Glomerular visceral epithelial cell (primary cell): Measurements from ENCODE around the gene ACAD10.
A peak's percentile ranks its signal among the peaks of the same experiment; 100 is the strongest.
"Not testable (repeated sequence)": the region's sequence is repeated elsewhere in the genome, so short reads cannot be mapped to it uniquely, and the experiment has no call there.

ENCODE experiments used
- DNase-seq: peaks from one replicate; pipeline ENCODE4 v3.0.0-alpha.2; 2016; ENCODE audit errors: extremely low spot score

Gene ACAD10

DNA sequence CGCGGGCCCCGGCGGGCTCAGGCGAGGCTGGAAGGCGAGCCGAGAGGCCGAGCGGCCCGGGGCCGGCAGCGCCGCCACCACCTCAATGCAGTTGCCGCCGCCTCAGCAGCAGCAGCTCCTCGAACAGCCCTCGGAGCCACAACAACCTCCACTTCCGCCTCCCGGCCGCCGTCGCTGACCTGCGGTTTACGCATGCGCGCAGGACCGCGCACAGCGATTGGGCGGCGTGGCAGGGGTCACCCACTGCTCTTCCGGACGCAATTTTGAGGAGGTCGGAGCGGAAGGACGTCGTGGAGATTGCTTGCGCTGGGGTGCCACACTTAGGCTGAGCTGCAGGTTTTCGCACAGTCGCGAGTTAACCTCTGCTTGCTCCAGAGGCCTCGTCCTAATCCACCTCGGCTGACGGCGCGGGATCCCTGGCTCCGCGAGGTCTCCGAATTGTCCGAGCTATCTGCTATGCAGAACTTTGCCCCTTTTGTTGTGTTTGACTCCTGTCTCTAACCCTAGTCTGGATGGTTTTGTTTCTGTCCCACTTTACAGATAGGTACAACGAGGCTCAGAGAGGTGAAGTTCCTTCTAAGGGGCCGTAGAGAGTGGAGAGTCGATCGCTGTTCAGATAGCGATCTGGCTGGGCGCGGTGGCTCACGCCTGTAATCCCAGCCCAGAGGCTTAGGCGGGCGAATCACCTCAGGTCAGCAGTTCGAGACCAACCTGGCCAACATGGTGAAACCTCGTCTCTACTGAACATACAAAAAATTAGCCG, at the start of gene ACAD10, which contains the start of gene BRAP:
Gene ACAD10 (plus strand): TSS at position 243 of the 763 bp plus-strand sequence. CDS start 6,657 bp downstream, outside the sequence.
Gene BRAP (minus strand): TSS at position 146 of the 763 bp plus-strand sequence. CDS start 164 bp downstream, outside the sequence.
- DNase-seq, result peak; percentile 94

DNA sequence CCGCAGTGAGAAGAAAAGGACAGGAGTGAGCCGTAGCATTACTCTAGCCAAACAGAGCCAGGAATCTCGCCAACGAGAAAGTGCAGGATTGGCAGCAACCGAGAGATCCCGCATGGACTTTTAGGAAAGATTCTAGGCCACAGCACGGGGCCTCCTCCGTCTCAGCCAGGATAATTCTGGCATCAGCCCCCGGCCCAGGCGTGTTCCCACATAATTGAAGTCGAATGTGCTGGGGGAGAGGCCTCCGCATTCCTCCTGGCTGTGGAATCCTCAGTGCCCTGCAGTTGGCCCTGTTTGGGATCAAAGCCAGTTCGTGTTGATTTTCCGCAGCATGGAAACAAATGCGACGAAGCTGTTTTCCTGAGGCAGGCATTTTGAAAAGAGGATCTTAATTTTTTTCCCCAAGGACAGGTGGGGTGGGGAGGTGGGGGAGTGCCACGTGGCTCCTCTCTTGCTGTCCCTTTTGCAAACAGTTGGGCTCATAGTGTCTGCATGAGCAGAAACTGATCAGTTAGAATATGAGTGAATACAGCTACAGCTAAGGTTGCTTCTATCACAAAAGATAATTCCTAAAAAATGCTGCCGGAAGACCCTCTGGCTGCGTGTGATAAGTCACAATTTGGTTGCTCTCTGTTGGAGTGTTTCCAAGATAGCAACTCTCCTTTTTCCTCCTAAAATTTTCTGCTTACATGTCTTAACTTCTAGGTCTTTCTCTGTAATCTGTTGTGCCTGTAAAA, 49.5 kb upstream of the ACAD10 start:
- DNase-seq, result no peak

DNA sequence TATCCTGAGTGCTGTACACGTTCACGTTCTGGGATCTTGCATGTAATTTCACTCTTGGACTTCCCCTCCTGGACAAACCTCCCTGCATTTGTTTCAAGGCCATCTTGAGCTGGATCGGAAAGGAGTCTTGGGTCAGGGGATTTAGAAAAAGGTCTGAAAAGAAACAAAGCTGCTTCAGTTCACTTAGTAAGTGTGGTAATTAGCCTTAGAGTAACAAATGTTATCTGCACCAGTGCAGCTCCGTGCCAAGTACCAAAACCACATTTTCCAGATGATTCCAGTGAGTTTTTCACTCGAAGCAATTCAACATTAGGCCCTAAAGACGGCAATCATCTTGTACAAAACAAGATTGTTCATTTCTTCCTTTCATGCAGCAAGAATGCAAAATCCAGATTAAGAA, 47.3 kb upstream of the ACAD10 start:
- DNase-seq, result no peak

DNA sequence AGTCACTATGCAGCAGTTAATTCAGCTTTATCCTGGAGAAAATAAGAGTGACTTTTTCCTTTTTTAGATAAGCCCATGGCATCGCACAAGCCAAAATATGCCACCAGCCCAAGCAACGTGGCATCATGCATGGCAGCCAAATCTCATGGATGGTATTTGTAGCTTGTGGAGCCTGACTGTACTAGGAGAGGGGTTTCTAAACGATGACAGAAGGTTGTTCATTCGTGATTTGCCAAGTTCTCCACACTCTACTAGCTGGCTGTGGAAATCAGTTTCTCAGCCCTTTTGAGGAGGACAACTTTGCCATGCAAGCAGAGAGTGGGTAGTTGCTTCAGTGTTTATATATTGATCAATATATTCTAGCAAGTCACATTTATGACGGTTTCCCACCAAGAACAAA, 45.3 kb upstream of the ACAD10 start:
- DNase-seq, result no peak

DNA sequence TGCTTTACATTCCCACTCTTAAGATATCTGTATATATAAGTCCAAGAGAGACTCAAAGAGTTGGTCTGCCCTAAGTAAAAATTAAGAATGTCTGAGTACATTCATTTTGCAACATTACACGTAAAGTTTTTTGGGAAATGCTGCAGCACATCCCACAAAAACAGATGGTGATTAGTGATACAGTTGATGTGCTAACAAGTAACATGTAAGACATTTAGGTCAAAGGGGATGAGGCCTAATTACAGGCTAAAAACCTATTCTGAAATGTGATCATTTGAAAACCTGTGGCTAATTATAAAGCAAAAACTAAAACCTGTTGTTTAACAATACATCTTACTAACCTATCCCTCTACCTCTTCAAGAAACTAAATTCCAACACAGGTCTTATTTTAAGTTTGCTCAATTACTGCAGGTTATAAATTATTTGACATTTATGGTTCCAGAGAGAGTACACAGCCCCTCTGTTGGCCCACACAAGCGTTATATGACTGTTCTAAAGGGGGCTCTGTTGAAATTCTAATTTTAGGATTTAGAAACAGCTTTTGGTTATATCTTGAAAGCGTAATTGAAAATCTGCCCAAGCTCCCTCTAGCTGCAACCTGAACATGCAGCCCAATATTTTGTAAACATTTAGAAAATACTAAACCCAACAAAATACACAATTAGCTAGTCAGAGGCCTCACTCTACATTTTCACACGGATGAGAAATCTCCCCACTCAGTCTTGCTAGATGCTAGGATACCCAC, 43.0 kb upstream of the ACAD10 start:
- DNase-seq, result no peak

DNA sequence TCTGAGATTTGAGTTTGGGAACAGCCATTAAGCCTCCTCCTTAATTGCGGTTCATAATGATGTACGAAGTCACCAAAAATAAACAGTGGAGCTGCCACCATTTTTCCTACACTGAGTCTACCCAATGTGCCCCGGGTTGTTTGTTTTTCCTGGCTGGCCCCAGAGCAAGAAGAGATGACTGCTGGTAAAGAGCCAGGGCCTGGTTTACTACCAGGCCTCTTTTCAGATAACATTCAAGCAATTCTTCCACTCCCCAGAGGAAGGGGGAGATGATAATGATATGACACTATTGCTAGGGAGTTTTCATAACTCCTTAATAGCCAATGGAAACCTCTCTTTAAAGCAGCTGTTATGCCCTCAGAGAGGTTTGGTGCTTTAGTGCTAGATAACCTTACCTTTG, 42.4 kb upstream of the ACAD10 start:
- no peak for DNase-seq

DNA sequence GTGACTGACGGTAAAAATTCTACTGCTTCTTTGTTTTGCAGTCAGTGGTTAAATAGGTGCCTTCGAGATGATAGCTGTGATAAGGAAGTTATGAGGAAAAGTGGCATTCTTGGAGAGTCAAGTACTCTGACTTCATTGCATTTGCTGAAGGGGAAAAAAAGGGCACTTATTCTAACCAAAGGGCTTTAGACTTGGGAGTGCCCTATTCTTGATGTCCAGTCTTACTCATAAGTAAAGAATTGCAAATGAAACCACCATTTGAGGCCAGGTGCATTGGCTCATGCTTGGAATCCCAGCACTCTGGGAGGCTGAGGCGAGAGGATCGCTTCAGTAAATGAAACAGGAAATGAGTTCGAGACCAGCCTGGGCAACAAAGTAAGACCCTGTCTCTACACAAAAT, 40.4 kb upstream of the ACAD10 start:
- DNase-seq, result peak; percentile 63

DNA sequence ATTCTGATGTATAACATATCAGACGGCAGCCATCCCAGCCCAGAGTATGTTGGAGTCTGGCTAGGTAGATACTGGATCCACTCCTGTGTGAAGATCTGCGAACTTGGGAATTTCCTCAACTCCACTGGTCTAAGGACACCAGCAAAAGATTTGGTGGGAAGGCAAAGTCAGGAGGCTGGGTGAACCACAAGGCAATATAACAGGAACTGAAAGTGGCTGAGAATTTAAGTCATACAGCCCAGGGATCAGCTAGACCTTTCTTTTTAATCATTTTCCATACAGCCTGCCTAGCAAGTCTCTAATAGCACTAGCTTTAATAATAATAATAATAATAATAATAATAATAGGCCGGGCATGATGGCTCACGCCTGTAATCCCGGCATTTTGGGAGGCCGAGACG, 34.9 kb upstream of the ACAD10 start:
- DNase-seq, result no peak

DNA sequence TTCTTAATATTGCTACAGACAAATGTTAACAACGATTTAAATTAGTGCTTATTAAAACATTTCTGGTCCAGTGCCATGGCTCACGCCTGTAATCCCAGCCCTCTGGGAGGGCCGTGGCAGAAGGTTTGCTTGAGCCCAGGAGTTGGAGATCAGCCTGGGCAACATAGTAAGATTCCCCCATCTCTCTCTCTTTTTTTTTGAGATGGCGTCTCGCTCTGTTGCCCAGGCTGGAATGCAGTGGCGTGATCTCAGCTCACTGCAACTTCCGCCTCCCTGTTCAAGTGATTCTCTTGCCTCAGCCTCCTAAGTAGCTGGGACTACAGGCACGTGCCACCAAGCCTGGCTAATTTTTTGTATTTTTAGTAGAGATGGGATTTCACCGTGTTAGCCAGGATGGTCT, 33.3 kb upstream of the ACAD10 start:
- DNase-seq, result not testable (repeated sequence)

DNA sequence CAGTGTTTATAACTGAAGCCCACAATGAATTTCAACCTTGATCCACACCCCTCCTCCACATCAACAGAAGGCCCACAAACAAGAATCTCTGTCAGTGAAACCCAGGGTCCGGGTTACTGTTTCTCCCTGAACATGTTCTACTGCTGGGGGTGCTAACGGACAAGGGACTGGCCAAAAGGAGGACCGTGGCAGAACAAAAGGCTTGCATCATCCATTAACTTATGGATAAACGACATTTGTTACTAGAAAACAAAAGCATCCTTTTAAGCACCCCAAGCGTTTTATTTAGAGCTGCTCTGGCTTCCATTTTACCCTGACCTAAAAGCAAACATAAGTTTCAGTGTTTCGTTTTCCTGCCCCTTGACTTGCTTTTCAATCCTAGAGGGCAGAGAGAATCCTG, 32.3 kb upstream of the ACAD10 start:
- DNase-seq, result no peak

DNA sequence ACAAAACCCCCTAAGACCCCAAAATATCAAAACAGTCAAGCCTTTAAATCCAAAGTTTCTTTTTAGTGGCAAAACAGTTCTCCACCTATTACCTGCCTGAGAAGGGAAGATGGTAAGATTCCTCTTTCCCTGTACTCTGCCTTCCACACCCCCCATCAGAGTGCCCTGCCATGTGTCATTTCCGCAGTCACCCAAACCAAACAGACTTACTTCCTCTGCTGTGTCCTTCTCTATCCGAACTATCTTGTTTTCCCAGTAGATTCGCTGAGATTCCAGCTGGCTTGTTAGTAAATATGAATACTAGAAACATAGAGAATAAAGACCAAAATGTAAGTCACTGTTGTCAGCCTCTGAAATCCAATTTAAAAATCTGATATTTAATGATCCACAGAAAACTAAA, 30.5 kb upstream of the ACAD10 start:
- DNase-seq, result no peak

DNA sequence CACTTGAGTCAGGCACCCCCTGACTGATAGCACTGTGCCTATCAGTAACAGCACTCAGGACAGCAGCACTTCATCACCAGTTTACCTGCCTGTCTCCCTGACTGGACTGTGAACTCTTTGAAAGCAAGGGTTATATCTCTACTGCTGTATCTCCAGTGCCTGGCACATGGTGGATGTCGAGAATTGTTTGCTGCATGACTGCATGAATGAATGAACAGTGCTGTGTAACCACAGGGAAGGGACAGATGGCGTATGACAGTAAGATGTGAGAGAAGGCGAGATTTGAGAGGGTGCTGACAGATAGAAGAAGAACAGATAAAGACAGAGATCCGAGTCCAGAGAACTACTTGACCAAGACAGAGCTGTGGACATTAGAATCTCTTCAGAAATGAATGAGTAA, 29.8 kb upstream of the ACAD10 start:
- no peak for DNase-seq

DNA sequence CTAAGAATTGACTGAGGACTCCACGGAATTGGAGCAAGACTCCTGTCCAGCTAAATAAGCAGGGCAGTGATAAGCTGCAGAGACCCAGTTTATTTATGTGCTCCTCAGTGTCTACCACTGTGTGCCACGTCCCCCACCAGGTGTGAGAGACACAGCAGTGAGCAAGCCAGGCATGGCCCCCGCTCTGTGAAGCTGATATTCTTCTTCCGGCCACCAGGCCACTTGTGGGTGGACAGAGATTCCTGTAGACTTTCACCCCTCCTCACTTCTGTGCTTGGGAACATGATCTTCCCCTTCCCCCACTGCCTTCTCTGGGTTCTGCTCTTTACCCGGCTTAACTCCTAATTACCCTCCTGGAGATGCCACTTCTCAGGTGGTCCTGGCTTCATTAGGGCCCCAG, 21.4 kb upstream of the ACAD10 start:
- no peak for DNase-seq

DNA sequence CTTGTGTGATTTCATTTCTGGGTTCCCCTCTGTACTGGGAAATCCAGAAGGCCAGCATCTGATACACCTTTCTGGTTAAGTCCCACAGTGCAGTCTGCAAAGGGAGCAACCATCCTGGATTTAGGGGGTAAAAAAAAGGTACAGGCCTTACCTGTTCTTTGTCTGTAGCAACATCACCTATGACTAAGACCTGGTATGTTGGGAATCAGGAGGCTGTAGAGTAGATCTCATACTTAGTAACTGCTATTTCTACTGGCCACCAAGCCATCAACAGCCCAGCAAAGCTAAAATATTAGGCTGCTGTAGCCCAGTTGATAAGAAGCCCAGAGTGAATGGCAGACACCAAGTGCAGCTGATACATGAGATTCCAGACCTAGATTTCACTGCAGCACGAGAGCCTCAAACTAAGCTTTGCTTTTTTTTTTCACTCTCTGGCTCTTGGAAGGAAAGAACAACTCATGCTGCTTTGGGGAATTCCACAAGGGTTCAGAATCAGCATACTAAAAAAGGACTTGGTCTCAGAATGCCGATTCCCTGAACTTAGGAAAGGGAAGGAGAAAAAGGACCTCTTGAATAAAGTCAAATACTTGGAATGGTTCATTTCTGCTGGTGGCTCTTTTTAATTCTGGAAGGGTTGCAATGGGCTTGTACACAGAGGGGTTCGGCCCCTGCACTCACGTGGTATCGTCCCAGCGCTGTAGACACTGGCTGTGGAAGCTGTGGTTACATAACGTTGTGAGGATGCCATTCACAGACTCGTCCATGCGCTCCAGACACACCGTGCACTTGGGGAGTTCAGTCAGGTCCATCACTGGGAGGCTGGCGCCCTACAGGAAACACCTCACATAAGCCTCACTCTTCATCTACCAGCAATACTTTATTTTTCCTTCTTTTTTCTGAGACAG, 20.6 kb upstream of the ACAD10 start:
- no peak for DNase-seq

DNA sequence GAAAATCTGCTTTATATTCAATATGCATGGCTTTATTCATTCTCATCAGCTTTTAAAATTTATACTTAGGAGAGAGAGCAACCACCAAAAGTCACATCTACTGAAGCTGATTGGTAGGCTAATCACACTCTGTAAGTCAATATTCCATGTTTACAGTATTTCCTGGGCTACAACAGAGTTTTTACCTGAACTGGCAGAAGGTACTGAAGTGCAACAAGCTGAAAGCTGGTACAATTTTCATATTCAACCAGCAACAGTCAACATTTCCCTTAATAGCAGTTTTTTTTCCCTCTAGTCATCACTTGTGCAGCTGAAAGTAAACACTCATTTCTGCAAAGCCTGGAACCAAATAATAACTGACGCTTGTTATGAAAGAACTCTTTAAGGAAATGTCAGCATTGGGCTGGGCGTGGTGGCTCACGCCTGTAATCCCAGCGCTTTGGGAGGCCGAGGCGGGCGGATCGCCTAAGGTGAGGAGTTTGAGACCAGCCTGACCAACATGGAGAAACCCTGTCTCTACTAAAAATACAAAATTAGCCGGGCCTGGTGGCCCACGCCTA, 13.0 kb upstream of the ACAD10 start:
- DNase-seq, result no peak

DNA sequence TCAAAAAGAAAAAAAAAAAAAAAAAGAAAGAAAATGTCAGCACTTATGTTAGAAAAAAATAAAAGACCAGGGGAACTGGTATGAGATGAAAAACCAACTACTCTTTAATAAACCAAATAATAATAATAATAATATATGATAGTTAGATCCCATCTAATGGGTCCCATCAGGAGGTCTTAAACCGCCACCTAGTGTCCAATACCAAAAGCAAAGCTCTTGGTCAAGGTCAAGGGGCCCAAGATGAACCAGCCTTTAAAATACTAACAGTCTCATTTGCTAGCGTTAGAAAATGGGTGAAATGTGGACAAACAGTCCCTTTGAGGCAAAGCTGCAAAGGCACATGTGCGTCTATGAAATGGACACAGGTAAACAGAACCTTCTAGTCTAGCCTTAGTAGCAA, 12.3 kb upstream of the ACAD10 start:
- peak; percentile 21 for DNase-seq

DNA sequence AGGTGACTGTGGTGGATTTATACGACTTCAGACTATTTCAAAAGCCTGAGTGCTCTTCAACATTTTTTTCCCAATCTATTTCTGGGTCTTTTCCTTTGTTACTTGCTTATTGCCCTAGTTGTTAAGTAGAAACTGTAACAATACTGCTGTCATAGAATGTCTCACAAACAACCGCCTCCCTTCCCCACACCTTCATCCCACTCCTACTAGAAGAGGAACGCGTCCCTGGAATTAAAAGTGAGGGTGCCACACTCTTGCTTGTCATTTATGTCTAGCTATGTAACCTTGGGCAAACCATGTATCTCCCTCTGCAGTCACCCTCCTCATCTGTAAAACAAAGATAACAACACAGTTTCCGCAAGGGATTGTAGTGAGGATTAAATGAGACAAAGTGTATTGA, 8.7 kb upstream of the ACAD10 start:
- no peak for DNase-seq

DNA sequence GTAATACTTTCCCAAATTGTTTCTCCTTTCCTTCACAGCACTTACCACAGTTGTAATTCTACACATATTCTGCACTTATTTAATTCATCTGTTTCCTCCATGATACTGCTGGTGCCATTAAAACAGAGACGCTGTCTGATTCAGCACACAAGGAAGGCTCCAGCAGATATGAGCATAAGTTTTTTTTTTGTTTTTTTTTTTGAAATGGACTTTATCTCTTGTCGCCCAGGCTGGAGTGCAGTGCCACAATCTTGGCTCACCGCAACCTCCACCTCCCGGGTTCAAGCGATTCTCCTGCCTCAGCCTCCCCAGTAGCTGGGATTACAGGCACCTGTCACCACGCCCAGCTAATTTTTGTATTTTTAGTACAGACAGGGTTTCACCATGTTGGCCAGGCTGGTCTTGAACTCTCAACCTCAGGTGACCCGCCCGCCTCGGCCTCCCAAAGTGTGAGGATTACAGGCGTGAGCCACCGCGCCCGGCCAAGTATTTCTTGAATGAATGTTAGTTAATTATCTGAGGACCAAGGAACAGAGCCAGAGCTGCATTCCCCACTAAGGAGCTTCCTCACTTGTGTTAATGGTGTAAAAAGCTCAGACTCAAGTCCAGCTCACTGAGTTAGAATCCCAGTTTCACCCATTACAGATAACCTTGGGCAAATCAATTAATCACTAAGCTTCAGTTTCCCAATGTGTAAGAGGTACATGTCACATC, 1.2 kb upstream of the ACAD10 start:
- peak; percentile 10 for DNase-seq

DNA sequence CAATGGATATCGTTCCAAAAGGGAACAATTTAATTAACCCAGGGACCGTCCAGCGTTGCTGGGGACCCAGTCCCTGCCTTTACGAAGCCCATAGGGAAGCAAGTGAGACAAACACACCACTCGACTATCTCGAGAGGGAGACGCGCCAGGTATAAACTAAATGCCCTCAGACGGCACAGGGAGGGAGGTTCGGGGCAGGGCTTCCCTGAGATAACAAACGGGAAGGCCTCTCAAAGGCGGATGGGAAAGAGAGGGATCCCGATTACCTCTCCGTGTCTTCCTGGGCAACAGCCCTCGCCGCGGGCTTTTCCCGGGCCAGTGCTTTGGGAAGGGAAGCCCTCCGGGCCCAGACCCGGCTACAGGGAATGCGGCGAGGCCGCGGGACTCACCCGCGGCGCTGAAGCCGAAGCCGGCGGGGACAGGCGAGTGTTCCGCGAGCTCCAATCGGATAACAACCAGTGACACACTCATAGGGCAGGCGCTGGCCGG, 487 bp upstream of the ACAD10 start:
- peak; percentile 25 for DNase-seq

DNA sequence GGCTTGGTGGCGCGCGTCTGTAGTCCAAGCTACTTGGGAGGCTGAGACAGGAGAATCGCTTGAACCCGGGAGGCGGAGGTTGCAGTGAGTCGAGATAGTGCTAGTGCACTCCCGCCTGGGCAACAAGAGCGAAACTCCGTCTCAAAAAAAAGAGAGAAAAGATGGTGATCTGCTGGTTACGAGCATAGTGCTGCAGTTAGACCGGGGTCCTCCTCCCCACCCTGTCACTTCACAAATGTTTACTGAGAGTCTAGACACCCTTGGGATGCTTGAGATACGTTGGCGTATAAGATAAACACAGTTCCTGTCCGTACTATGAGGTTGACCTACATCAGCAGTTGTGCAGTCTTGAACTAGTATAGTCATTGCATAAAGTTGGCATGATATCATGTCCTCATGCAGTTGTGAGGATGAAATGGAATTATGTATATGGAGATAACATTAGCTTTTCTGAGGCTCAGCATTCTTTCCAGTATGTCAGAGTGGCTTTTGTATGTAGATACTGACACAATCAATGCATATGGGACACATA, 787 bp downstream of the ACAD10 start:
- DNase-seq, result no peak
